ENCODE data around the gene TAS2R31.
"Not testable (repeated sequence)": the region's sequence is repeated elsewhere in the genome, so short reads cannot be mapped to it uniquely, and the experiment has no call there.

Gene TAS2R31

GRCh38 chr12:11031307-11031706 lies at the start of gene TAS2R31:
Gene TAS2R31 (minus strand): TSS chr12:11031407. CDS start chr12:11031335, 72 bp downstream.
- DNase-seq = no peak

GRCh38 chr12:11078246-11078645 lies 47.0 kb upstream of the TAS2R31 start:
- DNase-seq = no peak

DNA sequence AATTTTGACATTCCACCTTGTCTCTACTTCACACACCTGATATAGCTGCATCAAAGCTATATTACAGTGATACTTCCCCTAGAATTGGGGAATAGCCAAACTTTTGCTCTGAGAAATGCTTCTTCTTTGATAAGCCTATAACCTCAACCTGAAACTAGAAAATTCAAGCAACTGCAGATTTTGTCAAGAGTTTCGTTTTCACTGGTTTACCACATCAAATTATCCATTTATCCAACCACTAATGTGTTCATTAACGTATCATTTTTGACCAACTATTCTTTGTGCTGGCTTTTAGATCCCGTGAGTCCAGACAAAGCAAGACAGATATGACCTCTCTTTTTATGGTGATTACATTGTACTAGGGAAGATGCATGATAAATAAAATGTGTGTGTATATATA lies 44.4 kb upstream of the TAS2R31 start:
- no peak for DNase-seq

DNA sequence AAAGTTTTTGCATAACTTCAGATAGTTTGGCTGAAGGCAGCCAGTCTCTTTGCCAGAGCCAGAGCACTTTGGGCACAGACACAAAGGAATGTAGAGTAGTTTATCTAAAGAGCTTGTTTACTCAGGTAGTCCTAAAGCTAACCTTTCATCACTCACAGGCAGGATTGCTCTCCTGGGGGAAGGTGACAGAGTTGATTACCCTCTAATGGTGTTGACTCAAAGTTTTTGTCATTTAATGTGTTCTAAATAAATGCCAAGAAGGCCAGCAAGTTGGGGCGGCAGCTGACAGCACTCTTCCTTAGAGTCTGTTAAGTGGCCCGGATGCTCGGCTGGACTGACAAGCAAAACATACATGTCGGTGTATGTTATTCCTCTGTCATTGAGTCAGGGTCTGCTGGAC lies 40.2 kb upstream of the TAS2R31 start:
- DNase-seq = no peak

DNA sequence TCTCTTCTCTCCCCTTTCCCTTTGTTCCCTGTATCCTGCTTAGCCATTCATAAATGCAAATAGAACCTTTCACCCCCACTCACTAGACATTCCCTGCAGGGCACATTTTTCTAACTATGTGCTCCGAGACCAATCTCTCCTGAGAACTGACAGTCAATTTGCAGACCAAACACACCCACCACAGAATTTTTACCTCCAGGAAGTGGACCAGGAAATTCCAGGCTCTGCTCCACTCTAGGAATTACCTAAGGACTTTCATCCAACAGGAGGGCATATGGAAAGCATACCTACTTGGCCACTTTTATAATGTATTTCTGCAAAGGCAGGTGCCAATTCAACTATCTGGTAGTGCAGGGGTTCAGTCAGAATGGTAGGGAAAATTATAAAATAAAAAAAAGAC lies 39.8 kb upstream of the TAS2R31 start:
- DNase-seq = no peak

DNA sequence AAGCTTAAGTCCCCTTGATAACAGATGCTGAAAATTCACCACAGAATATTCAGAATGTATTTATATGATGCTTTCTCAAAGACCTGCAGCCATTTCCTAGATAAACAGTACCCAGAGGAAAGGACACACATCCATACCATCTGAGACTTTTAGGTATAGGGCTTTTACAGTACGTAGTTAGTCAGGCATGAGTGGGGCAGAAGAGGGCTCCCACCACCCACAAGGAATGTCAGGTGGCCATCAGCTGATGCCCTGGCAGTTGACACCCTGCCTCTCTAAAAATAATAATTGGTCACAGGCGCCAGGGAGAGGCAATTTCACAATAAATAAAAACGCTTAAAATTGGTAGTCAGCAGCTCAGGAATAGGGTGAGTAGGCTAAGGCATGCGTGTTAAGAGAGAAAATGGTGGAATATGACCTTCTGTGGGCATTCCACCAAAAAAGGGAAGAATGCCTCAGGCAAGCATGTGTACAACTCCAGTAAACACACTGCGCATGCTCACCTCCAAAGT lies 38.7 kb upstream of the TAS2R31 start:
- DNase-seq = no peak

- no peak for DNase-seq
Measured at GRCh38 chr12:11067514-11067913, 36.3 kb upstream of the TAS2R31 start.

DNA sequence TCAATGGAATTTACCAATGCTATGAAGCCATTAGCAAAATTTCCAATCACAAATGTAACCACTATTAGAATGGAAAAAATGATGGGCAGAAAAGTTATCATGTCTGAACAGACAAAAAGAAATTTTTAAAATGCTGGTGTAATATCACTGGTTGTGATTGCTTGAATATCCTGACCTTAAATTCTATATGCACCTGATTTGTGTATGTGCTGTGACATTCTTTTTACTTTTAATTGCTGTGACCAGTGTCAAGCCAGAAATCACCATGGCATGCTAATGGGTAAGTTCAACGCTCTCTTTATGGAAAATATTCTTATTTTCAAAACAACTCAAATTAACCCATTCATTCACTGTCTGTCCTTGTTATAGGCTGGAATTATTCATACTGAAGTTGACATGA lies 31.0 kb upstream of the TAS2R31 start, which contains the start of gene TAS2R46:
Gene TAS2R46 (minus strand): TSS at position 101 of the 400 bp plus-strand sequence. CDS start 0 bp downstream, at position 101.
- DNase-seq = not testable (repeated sequence)

GRCh38 chr12:11059784-11060183 lies 28.6 kb upstream of the TAS2R31 start:
- DNase-seq = no peak

- no peak for DNase-seq
Measured at GRCh38 chr12:11059041-11059440, 27.8 kb upstream of the TAS2R31 start.

GRCh38 chr12:11055306-11055705 lies 24.1 kb upstream of the TAS2R31 start:
- no peak for DNase-seq

GRCh38 chr12:11049806-11050531 lies 18.8 kb upstream of the TAS2R31 start:
- DNase-seq = not testable (repeated sequence)

DNA sequence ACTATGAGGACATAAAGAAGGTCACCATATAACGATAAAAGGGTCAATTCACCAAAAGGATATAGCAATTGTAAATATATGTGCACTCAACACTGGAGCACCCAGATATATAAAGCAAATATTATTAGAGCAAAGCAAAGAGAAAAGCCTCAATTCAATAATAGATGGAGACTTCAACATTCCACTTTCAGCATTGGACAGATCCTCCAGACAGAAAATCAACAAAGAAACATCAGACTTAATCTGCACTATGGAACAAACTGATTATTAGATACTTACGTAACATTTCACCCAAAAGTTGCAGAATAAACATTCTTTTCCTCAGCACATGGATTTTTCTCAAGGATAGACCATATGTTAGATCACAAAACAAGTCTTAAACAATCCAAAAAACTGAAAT lies 10.2 kb upstream of the TAS2R31 start:
- DNase-seq = not testable (repeated sequence)

DNA sequence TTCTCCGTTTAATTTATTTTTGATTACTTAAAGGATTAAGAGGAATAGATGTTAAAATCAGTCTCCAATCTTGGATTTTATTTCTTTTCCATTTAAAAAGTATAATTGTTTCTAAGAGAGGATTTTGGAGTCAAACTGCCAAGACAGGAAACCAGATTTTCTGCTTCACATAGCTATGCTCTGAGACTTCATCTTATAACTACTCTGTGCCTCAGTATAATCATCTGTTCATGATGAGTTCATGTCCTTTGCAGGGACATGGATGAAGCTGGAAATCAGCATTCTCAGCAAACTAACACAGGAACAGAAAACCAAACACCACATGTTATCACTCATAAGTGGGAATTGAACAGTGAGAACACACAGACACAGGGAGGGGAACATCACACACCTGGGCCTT lies 9.0 kb upstream of the TAS2R31 start:
- no peak for DNase-seq

GRCh38 chr12:11039171-11039570 lies 8.0 kb upstream of the TAS2R31 start:
- DNase-seq = no peak

GRCh38 chr12:11033959-11034358 lies 2.8 kb upstream of the TAS2R31 start:
- DNase-seq = not testable (repeated sequence)

GRCh38 chr12:11026118-11026517 lies 5.1 kb downstream of the TAS2R31 start:
- DNase-seq = no peak

GRCh38 chr12:11023387-11023786 lies 7.8 kb downstream of the TAS2R31 start:
- DNase-seq = no peak

GRCh38 chr12:11022520-11022919 lies 8.7 kb downstream of the TAS2R31 start, which contains the start of gene TAS2R19:
Gene TAS2R19 (minus strand): TSS chr12:11022620. CDS start chr12:11022571, 49 bp downstream.
- no peak for DNase-seq

DNA sequence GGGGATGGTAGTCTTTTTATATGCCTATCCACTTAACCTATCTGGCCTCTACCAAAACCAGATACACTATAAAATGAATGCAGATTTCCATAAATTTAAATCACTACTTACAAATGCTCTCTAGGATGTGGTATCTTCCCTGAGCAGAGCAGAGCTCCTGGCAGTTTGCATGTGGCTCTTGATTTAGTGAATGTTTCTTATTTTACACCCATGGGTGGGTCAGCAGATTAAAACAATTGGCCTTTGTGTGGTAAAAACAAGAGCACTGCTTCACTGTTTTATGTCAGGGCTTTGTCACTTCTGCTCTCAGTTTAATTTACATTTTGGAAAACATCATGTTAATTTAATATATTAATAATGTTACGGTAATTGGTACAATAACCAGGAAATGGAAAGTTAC lies 14.3 kb downstream of the TAS2R31 start:
- DNase-seq = no peak

GRCh38 chr12:11015775-11016430 lies 15.3 kb downstream of the TAS2R31 start:
- DNase-seq = no peak

DNA sequence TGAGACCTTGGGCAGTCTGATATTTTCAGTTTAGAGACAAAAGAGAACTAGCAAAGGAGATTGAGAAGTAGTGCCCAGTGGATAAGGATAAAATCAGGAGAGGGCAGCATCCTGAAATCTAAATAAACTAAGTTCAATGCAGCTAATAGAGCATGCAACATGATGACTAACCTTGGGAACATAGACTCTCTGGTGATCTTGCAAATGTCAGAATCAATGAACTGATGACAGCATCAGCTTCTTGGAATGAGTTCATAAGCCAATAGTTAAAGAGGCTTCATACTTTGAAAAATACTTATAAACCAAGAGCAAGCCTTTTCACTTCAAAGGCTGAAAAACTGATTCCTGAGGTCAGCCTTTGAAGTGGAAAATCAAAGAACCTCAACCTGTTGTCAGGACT lies 17.0 kb downstream of the TAS2R31 start:
- no peak for DNase-seq

GRCh38 chr12:11007608-11008007 lies 23.6 kb downstream of the TAS2R31 start:
- no peak for DNase-seq

DNA sequence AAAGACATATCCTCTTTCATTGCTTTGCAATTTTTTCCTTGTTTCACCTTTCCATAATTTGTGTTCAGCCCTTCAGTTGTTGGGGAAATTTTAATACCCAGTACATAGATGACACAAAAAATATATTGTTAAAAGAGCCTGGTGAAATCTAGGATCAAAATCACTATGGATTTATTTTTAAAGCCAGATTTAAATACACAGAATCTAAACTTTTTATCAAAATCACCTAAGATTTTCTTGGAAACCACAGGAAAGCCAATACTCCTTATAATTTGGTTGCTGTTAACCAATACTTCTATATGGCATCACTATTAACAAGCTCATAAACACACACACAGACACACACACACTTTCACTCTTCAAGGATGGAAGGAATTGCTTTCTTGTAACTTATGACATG lies 33.0 kb downstream of the TAS2R31 start, which contains the start of gene TAS2R20:
Gene TAS2R20 (minus strand): TSS at position 101 of the 400 bp plus-strand sequence. CDS start 429 bp downstream, outside the sequence.
- no peak for DNase-seq

Data from OCI-M1 (cell line).